HEK293T (cell line): ENCODE measurements around the gene VRK1.

Experiments
- ARNT ChIP-seq: fragments of 450-650 bp; IDR thresholded peaks from 2 replicates; pipeline ENCODE4 v1.6.1; 2017; ENCODE audit warnings: mild to moderate bottlenecking
- BHLHE40 ChIP-seq: fragments of 450-650 bp; IDR thresholded peaks from 2 replicates; pipeline ENCODE4 v1.6.1; 2016; ENCODE audit warnings: mild to moderate bottlenecking, moderate library complexity, borderline replicate concordance
- CTBP1 ChIP-seq: fragments of 450-650 bp; IDR thresholded peaks from 2 replicates; pipeline ENCODE4 v1.6.1; 2016; ENCODE audit warnings: borderline replicate concordance
- ELF4 ChIP-seq: fragments of 450-650 bp; IDR thresholded peaks from 2 replicates; pipeline ENCODE4 v1.6.1; 2017; ENCODE audit warnings: antibody characterized with exemption
- FOXA1 ChIP-seq: fragments of 450-650 bp; IDR thresholded peaks from 2 replicates; pipeline ENCODE4 v1.6.1; 2016; ENCODE audit warnings: mild to moderate bottlenecking
- FOXK2 ChIP-seq: fragments of 450-650 bp; IDR thresholded peaks from 2 replicates; pipeline ENCODE4 v1.6.1; 2016; ENCODE audit warnings: mild to moderate bottlenecking
- HDGF ChIP-seq: fragments of 450-650 bp; IDR thresholded peaks from 2 replicates; pipeline ENCODE4 v1.6.1; 2017; ENCODE audit warnings: antibody characterized with exemption, borderline replicate concordance
- LEF1 ChIP-seq: fragments of 450-650 bp; IDR thresholded peaks from 2 replicates; pipeline ENCODE4 v1.6.1; 2017; ENCODE audit warnings: mild to moderate bottlenecking, borderline replicate concordance
- TARDBP ChIP-seq: fragments of 450-650 bp; IDR thresholded peaks from 2 replicates; pipeline ENCODE4 v1.6.1; 2016
- ZNF384 ChIP-seq: fragments of 450-650 bp; IDR thresholded peaks from 2 replicates; pipeline ENCODE4 v1.6.1; 2016

DNA sequence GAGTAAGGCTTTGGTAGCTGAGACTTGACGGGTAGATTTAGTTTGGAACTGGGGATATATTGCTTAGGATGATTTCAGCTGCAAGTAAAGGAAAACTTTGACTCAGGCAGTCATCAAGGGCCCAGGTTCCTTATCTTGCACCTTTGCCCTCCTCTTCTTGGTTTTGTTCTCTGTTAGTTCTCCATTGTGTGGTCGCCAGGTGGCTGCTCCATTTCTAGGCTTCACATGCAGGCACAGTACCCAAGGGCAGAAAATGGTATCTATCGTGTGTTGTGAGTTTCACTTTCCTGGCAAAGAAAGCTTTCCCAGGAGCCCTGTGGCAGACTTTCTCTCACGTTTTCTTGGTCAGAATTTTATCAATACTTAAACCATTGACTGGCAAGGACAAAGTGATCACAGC lies 50.8 kb downstream of the VRK1 start:
- TF ChIP-seq FOXA1: no peak
- no peak for TF ChIP-seq BHLHE40
- TF ChIP-seq TARDBP: no peak
- TF ChIP-seq ELF4: no peak
- no peak for TF ChIP-seq CTBP1
- TF ChIP-seq ZNF384: no peak
- no peak for TF ChIP-seq ARNT
- TF ChIP-seq FOXK2: no peak
- no peak for TF ChIP-seq LEF1
- TF ChIP-seq HDGF: no peak
